Inflammatory macrophage treated with lipopolysaccharide for 1 hour (primary cell): Measurements from ENCODE around the gene MATN3.

Experiments used
- DNase-seq, 2 donors: peaks; one replicate each; pipeline ENCODE4 v3.0.0-alpha.2; 2020 to 2022

The MATN3 gene

GRCh38 chr2:20001361-20001863 lies 11.1 kb downstream of the MATN3 start:
- no peak for DNase-seq

DNA sequence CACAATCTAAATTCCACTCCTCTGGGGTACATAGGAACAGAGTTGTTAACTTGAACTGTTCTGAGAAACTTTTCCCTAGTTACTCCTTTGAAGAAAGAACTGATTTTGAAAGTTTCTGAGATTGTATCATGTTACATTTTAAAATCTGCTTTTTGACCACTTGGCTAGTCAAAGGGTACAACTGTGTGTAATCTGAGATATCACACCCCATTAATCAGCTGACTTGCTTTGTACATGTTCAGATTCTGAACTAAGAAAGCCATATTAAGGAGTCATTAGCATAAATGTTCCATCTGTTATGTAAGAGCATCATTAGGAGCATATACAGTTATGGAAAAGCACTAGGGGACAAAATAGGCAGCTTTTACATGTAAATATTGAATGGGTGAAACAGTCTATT lies 18.7 kb downstream of the MATN3 start:
- no peak for DNase-seq

DNA sequence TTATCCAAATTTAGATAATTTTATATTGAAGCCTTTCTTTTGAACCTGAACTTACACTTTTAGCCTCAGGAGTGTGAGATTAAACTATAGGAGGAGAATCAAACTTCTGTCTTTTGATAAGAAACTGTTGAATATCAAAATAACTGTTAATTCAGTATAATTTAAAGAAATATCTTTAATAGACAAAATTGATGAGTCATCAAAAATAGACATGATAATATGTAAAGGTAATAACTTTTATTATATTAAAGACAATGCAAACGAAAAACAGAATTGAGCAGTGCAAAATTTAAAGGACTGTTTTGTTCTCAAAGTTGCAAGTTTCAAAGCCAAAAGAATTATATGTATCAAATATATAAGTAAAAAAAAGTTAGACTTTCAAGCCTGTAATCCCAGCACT lies 20.6 kb downstream of the MATN3 start:
- DNase-seq, result no peak

DNA sequence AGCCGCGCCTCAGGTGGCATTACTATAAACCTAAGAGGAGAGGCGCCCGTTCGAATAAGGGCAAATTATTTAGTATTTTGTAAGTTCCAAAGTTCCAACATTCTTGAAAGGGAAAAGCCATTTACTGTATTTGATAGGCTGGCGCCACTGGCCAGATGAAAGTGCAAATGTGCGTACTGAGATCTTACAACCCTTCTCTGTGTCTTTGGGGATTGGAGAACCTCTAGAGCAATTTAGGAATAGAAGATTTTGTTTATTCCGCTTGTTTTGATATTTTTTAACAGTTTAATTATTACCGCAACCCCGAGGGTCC lies 22.1 kb downstream of the MATN3 start:
- DNase-seq, result no peak

GRCh38 chr2:19989667-19990415 lies 22.6 kb downstream of the MATN3 start, which contains the start of gene WDR35:
Gene WDR35, minus strand, starts transcription at chr2:19990105. Its CDS starts 90 bp downstream, at chr2:19990015.
- peak; percentile 83 to 93 for DNase-seq

DNA sequence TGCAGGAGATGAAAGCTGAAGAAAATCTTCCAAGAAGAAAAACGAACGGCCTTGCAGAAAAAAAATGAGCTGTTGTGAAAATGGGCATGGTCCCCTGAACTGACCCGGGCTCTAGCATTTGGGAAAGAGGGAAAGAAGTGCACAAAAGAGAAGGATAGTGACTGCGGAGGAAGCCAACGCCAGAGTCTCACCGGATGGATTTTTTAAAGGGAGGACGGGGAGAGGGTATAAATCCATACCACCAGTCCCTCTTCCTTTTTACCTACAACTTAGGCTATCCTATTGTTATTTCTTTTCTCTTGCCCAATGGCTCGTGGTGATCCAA lies 23.2 kb downstream of the MATN3 start:
- DNase-seq, result no peak

DNA sequence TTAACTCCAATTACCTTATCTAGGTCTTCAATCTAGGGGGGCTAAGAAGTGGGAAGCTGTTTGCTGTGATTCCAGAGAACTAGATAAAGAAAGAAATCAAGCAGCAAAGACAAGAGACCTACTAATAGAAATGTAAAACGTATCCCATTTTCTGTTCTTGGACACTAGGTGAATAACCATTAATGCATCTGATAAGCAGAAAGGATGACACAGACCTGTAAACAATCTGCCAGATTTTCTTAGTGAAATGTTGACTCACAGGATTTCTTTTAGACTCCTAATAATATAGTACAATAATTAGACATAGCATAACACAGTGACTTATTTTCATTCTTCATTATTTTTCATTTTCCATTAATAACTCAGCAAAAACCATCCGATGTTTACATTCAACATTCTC lies 23.9 kb downstream of the MATN3 start:
- DNase-seq, result no peak

DNA sequence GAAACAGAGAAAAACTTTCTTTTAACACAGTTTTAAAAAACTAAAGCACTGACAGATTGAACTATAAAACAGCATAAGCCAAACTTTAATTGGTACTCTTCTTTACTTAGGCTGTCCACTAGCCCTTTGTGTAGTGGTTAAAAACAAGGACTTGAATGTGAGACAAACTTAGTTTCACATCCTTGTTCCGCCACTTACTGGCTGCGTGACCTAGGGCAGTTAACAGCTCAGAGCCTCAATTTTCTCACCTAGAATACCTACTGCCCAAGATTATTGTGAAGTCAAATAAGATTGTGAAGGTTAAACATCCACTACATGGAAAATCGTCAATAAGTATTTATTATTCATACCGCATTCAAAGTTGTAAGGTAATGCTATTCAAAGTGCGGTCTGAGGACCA lies 24.5 kb downstream of the MATN3 start:
- DNase-seq, result peak in 1 of 2 donors; percentile 7

DNA sequence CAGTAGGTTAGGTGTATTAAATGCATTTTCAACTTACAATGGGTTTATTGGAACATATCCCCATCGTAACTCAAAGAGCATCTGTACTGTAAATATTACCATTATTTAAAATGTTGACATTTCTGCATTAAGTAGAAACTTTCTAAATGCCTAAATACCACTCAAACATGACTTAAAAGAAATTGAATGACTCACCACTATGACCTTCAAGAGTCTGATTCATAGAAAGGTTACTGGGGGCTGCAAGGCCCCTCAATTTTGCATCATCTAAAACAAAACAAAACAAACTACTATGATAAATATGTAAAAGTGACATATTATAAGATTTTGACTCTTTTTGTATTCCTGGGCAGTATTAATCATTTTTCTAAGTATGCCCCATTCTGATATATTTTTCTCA lies 30.2 kb downstream of the MATN3 start:
- no peak for DNase-seq

DNA sequence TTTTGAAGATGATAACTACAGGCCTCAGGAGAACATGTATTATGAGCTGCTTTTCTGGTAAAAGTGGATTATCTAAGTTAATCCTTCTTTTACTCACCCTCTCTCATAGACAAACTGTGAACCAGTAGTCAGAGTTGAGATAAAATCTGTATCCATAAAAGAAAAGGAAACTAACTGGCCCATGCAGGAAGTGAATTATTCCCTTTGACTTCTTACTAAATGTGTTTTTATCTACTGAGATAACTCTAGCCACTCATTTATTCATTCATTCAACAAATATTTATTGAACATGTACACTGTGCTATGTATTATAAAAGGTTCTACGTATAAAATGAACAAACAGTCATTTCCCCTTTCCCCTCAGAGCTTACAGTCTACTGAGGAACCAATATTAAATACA lies 32.5 kb downstream of the MATN3 start:
- DNase-seq, result no peak

DNA sequence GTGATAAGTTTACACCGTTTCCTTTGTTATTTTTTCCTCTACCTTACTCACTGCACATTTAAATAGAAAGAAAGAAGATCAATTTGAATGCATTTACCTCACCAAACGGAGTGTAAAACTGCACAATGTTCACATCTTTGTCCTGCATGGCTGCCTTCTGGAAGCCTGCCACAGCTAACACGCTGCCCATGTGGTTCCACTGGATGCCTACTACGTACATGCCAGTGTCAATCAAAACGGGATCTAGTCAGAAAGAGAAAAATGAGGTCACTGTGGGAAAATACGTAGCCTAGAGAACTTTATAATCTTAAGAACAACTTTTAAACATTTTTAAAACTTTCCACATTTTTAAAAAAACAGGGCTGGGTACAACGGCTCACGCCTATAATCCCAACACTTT lies 39.0 kb downstream of the MATN3 start:
- DNase-seq, result no peak

- peak; percentile 9 to 13 for DNase-seq
Observed at GRCh38 chr2:19971691-19972090, 40.8 kb downstream of the MATN3 start.

DNA sequence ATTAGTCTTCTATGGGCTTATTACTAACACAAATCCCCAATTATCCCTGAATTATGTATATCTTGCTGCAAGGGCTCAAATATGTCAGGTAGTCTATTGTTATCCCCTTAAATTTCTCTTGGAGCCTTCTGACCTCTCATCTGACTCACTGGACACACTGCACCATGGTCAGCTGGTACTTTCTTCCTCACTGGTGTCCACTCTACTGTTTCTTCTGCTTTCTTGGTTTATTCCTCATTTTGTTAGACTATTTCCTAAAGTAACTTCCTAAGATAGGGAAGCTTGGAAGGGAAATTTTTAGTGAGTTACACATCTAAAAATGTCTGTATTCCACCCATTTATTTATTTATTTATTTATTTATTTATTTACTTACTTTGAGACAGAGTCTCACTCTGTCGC lies 49.1 kb downstream of the MATN3 start:
- peak; percentile 20 to 51 for DNase-seq

DNA sequence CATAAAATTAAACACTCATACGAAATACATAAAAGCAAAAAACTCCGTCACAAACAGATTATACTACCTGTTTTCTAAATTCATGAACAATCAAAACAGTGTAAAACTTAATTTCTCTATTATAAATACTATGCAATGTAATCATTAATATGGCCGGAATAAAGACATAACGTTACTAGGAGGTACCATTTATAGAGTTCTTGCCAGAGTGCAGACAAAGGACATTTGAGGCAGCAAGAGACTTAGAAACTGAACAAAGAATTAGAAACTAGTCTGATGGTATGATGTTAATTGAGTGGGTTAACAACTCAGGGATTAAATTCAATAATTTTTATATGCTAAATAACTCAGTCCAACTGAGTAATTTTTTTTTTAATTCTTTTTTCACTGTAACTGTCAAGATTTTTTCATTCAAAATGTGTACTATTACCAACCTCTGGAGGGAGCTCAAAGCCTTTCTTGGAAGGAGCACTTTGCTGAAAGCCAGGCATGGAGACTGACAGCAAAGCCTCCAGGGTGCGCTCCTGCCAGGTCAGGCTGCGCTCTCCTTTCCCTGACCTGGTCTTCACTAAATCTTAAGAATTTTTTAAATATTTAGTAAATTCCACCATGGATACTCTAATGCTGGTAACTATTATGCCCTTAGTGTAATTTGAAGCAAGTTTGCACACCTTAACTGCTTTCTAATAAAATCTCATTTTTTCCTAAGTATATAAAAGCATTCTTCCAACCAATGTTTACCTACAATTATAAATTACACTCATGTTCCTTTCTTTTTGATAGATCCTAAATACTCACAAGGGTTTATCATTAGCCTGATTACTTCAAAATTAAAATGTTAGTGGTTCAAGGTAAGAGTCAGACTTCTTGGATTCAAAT lies 56.7 kb downstream of the MATN3 start:
- DNase-seq, result peak; percentile 59 to 78

DNA sequence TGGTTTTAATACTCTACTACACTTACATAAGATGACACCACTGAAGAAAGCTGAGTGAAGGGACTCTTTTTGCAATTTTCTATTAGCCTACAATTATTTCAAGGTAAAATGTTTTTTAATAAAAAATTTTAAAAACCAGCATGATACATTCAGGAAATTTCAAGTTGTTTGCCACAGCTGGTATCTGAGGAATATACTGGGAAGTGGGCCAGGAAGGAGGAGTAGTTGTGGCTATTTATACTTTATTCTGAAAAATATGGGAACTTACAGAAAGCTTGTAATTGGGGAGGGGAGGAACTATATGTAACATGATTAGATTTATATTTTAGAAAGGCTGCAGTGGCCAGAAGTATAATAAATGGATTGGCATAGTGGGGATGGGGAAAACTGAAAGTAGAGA lies 63.4 kb downstream of the MATN3 start:
- DNase-seq, result no peak

GRCh38 chr2:19947184-19947940 lies 65.1 kb downstream of the MATN3 start:
- no peak for DNase-seq

DNA sequence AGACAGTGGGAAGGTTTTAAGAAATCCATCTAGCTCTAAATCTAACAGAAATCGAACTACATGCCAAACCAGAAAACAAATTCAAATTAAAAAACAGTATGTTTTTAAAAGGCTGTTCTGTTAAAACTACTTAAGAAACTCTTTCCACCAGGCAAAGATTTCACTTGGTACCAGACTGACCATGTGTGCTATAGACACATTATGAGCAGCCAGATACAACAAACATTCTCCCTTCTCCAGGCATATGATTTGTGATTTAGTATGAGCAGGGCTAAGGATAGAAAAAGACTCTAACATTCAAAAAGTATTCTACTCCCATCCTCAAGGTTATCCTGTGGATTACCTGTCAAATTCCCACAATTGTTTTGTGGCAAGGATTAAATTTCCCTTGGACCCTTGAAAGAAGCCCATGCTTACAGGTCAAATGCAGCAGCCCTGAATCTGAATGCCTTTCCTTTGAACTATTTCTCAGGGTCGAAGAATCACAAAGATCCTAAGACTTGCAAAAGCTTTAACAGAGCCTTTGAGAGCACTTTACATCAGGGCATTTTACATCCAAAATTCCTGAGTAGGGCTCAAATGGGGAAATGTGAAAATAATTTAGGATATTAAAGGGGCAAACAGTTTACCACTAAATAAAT lies 68.1 kb downstream of the MATN3 start:
- DNase-seq, result no peak

GRCh38 chr2:19943189-19943588 lies 69.3 kb downstream of the MATN3 start:
- DNase-seq, result no peak

DNA sequence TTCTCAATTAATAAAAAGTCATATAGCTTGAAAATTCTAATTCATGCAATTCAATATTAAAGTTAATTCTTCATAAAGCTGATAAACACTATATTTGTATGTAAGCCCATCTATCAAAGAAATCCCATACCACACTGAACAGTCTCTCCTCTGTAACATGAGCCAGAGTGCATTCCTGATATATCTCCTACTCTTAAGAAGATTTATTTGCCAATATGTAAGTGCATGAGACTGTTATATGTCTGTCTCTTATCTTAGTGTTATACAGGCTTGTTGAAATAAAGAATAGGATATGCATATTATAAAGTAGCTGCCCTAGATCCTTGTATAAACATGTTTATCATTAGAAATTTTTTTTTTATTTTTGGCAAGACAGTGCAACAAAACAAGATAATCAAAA lies 70.3 kb downstream of the MATN3 start:
- no peak for DNase-seq
